K562 treated with DMSO at 1 percent for 24 hours (cell line): Measurements from ENCODE around the gene CES4A. TPM values are rescaled to one million over a fixed set of nuclear protein-coding genes. Genes with fewer than 3 reads are reported as not detected.

Experiments
- total RNA-seq: library from RNA; unstranded; fragments of 300-600 nt; gene quantifications from 2 replicates; pipeline ENCODE4 v1.2.3, GENCODE V29; 2022; ENCODE audit warnings: low read depth; ENCODE audit not compliant: insufficient read depth

CES4A gene
- not detected in 2 replicates for total RNA-seq

GRCh38 chr16:66988197-66988788, at the start of gene CES4A:
CES4A (plus strand) TSS chr16:66988589; CDS start chr16:66988773, 184 bp downstream.

GRCh38 chr16:66961065-66961744, 27.2 kb upstream of the CES4A start, which contains the start of gene CES3:
CES3 (plus strand) TSS chr16:66961266; CDS start chr16:66961308, 42 bp downstream.

GRCh38 chr16:67028696-67029253, 40.4 kb downstream of the CES4A start, which contains the start of gene CBFB:
CBFB (plus strand) TSS chr16:67029149; CDS start chr16:67029408, 259 bp downstream.

Other genes starting within 250 kb of the CES4A start
- gene DYNC1LI2, start 237.0 kb upstream of the CES4A start, total RNA-seq: 21.9 and 24.1 TPM in 2 replicates
- not detected in 2 replicates for gene TERB1, start 187.0 kb upstream of the CES4A start, total RNA-seq
- gene NAE1, start 157.6 kb upstream of the CES4A start, total RNA-seq: 53.3 and 63.5 TPM in 2 replicates
- gene CA7, start 144.2 kb upstream of the CES4A start, total RNA-seq: not detected in 2 replicates
- gene PDP2, start 108.1 kb upstream of the CES4A start, total RNA-seq: 6.1 and 7.6 TPM in 2 replicates
- not detected in 2 replicates for gene CDH16, start 69.7 kb upstream of the CES4A start, total RNA-seq
- 8.4 and 10.3 TPM in 2 replicates for gene RRAD, start 63.1 kb upstream of the CES4A start, total RNA-seq
- gene CIAO2B, start 54.2 kb upstream of the CES4A start, total RNA-seq: 267 and 312 TPM in 2 replicates
- 28.3 and 28.7 TPM in 2 replicates for gene CES2, start 53.1 kb upstream of the CES4A start, total RNA-seq
- gene CES3, start 27.3 kb upstream of the CES4A start, total RNA-seq: 1.00 and 1.3 TPM in 2 replicates
- gene CBFB, start 40.6 kb downstream of the CES4A start, total RNA-seq: 74.8 and 77.4 TPM in 2 replicates
- gene PHAF1, start 121.4 kb downstream of the CES4A start, total RNA-seq: 9.1 and 12.1 TPM in 2 replicates
- 8.1 and 8.9 TPM in 2 replicates for gene B3GNT9, start 162.4 kb downstream of the CES4A start, total RNA-seq
- 65.4 and 73.5 TPM in 2 replicates for gene TRADD, start 171.3 kb downstream of the CES4A start, total RNA-seq
- 20.0 and 26.4 TPM in 2 replicates for gene FBXL8, start 171.4 kb downstream of the CES4A start, total RNA-seq
- 16.5 and 21.1 TPM in 2 replicates for gene HSF4, start 176.2 kb downstream of the CES4A start, total RNA-seq
- 23.2 and 28.7 TPM in 2 replicates for gene NOL3, start 181.9 kb downstream of the CES4A start, total RNA-seq
- 27.3 and 27.5 TPM in 2 replicates for gene MATCAP1, start 195.4 kb downstream of the CES4A start, total RNA-seq
- gene EXOC3L1, start 201.5 kb downstream of the CES4A start, total RNA-seq: 0.37 TPM in 1 of 2 replicates, not detected in the other
- gene E2F4, start 203.6 kb downstream of the CES4A start, total RNA-seq: 92.4 and 95.4 TPM in 2 replicates
- gene ELMO3, start 210.5 kb downstream of the CES4A start, total RNA-seq: 3.3 and 4.0 TPM in 2 replicates
- 64.1 and 69.2 TPM in 2 replicates for gene TMEM208, start 238.5 kb downstream of the CES4A start, total RNA-seq